Parathyroid adenoma (tissue), 2 donors: Measurements from ENCODE around the gene GAB3.
"Not testable (repeated sequence)": the region's sequence is repeated elsewhere in the genome, so short reads cannot be mapped to it uniquely, and the experiment has no call there.

Experiments
- H2AFZ ChIP-seq: fragments of 300-600 bp; sonication (generic); one replicate; pipeline ENCODE4 v1.7.0; 2017; ENCODE audit warnings: antibody characterized with exemption, mild to moderate bottlenecking
- H3K27ac ChIP-seq: fragments of 300-600 bp; sonication (generic); one replicate; pipeline ENCODE4 v1.7.0; 2017
- H3K27me3 ChIP-seq: fragments of 300-600 bp; sonication (generic); one replicate; pipeline ENCODE4 v1.7.0; 2017; ENCODE audit warnings: low read length; ENCODE audit not compliant: control insufficient read depth, insufficient read depth
- H3K36me3 ChIP-seq: fragments of 300-600 bp; sonication (generic); one replicate; pipeline ENCODE4 v1.7.0; 2017; ENCODE audit warnings: low read length; ENCODE audit not compliant: control insufficient read depth, insufficient read depth
- H3K4me1 ChIP-seq: fragments of 300-600 bp; sonication (generic); one replicate; pipeline ENCODE4 v1.7.0; 2017; ENCODE audit warnings: control low read depth
- H3K4me2 ChIP-seq: fragments of 300-600 bp; sonication (generic); one replicate; pipeline ENCODE4 v1.7.0; 2017; ENCODE audit warnings: low read length
- H3K4me3 ChIP-seq: fragments of 300-600 bp; sonication (generic); one replicate; pipeline ENCODE4 v1.7.0; 2017; ENCODE audit warnings: low read depth, low read length
- H3K79me2 ChIP-seq: fragments of 300-600 bp; sonication (generic); one replicate; pipeline ENCODE4 v1.7.0; 2017; ENCODE audit warnings: control low read depth
- H3K9ac ChIP-seq: fragments of 300-600 bp; sonication (generic); one replicate; pipeline ENCODE4 v1.7.0; 2017; ENCODE audit warnings: mild to moderate bottlenecking
- H3K9me3 ChIP-seq: fragments of 300-600 bp; sonication (generic); one replicate; pipeline ENCODE4 v1.7.0; 2017; ENCODE audit warnings: low read length; ENCODE audit not compliant: control insufficient read depth
- CTCF ChIP-seq: fragments of 300-600 bp; sonication (generic); IDR thresholded peaks from one replicate; pipeline ENCODE4 v1.7.0; 2017; ENCODE audit warnings: antibody characterized with exemption, mild to moderate bottlenecking
- donor health status: primary hyperparathyroidism.

Gene GAB3

GRCh38 chrX:154649503-154650220 lies 101.2 kb downstream of the GAB3 start:
- Histone ChIP-seq H3K27me3 (no peaks in the 10 kb centered on the region), H3K79me2 (no peaks in the 10 kb centered on the region), H3K9ac (no peak overlapping the region), H2AFZ (no peak overlapping the region), H3K4me2 (no peak overlapping the region), H3K4me3 (no peak overlapping the region), H3K27ac (no peak overlapping the region), H3K9me3 (no peaks in the 10 kb centered on the region), H3K36me3 (no peaks in the 10 kb centered on the region), H3K4me1 (no peaks in the 10 kb centered on the region)
- TF ChIP-seq CTCF, result no peak

- H2AFZ ChIP-seq, result no peak overlapping the region
- TF ChIP-seq CTCF, result no peak
- no peaks in the 10 kb centered on the region for H3K36me3 ChIP-seq
These were observed 101.9 kb downstream of the GAB3 start for GRCh38 chrX:154648931-154649330.

GRCh38 chrX:154645745-154646378 lies 105.0 kb downstream of the GAB3 start:
- H3K36me3 ChIP-seq, H3K9me3 ChIP-seq, H3K79me2 ChIP-seq, H3K4me3 ChIP-seq, H3K9ac ChIP-seq, H3K4me1 ChIP-seq, H2AFZ ChIP-seq, H3K4me2 ChIP-seq, H3K27me3 ChIP-seq, H3K27ac ChIP-seq: not testable (repeated sequence)

More at GRCh38 chrX:154648931-154649330, 101.9 kb downstream of the GAB3 start:
- Histone ChIP-seq H3K4me3 (no peak overlapping the region), H3K27me3 (no peaks in the 10 kb centered on the region), H3K4me2 (no peak overlapping the region), H3K79me2 (no peaks in the 10 kb centered on the region), H3K9me3 (no peaks in the 10 kb centered on the region), H3K4me1 (no peaks in the 10 kb centered on the region), H3K27ac (no peak overlapping the region), H3K9ac (no peak overlapping the region)

- H3K9ac ChIP-seq, H3K27me3 ChIP-seq, H3K27ac ChIP-seq, H3K9me3 ChIP-seq, H3K36me3 ChIP-seq, H3K4me3 ChIP-seq, H3K4me2 ChIP-seq, H3K4me1 ChIP-seq, H2AFZ ChIP-seq, H3K79me2 ChIP-seq: not testable (repeated sequence)
These were observed 107.2 kb downstream of the GAB3 start for GRCh38 chrX:154643708-154644107.

- H2AFZ ChIP-seq, H3K27me3 ChIP-seq: not testable (repeated sequence)
These were observed 109.1 kb downstream of the GAB3 start for GRCh38 chrX:154641740-154642139.

GRCh38 chrX:154633661-154634060 lies 117.2 kb downstream of the GAB3 start:
- not testable (repeated sequence) for H3K27me3 ChIP-seq, H3K4me2 ChIP-seq, H3K4me1 ChIP-seq, H2AFZ ChIP-seq, H3K9ac ChIP-seq, H3K36me3 ChIP-seq, H3K27ac ChIP-seq, H3K9me3 ChIP-seq, H3K79me2 ChIP-seq, H3K4me3 ChIP-seq

More at GRCh38 chrX:154641740-154642139, 109.1 kb downstream of the GAB3 start:
- not testable (repeated sequence) for H3K4me3 ChIP-seq, H3K36me3 ChIP-seq, H3K4me2 ChIP-seq, H3K4me1 ChIP-seq, H3K9ac ChIP-seq, H3K27ac ChIP-seq, H3K79me2 ChIP-seq, H3K9me3 ChIP-seq

- not testable (repeated sequence) for H2AFZ ChIP-seq, H3K4me3 ChIP-seq, H3K27ac ChIP-seq, H3K4me2 ChIP-seq, H3K4me1 ChIP-seq, H3K27me3 ChIP-seq, H3K79me2 ChIP-seq, H3K36me3 ChIP-seq, H3K9ac ChIP-seq, H3K9me3 ChIP-seq
These were observed 119.9 kb downstream of the GAB3 start for GRCh38 chrX:154630949-154631348.

GRCh38 chrX:154628960-154629359 lies 121.9 kb downstream of the GAB3 start:
- not testable (repeated sequence) for H3K36me3 ChIP-seq, H3K4me3 ChIP-seq, H3K9ac ChIP-seq, H3K9me3 ChIP-seq, H3K27ac ChIP-seq, H3K4me2 ChIP-seq, H3K27me3 ChIP-seq, H2AFZ ChIP-seq, H3K4me1 ChIP-seq, H3K79me2 ChIP-seq
